Adrenal gland (tissue), 5 donors: ENCODE measurements around the gene CREG1.

Experiments
- CTCF ChIP-seq, 6 experiments: fragments of 450-650 bp in 4 of 6; fragments of 200-600 bp in 2 of 6; sonication (generic) in 1 of 6; IDR thresholded peaks; 1 replicate in 5 of 6; 2 replicates in 1 of 6; pipeline versions ENCODE4 v1.5.1 to v1.8.0; 2016 to 2021; ENCODE audit warnings: antibody characterized with exemption in 6 of 6, mild to moderate bottlenecking in 2 of 6, moderate library complexity in 1 of 6
- POLR2A ChIP-seq, 2 donors: fragments of 450-650 bp; IDR thresholded peaks; one replicate each; pipeline ENCODE4 v1.6.1; 2017; ENCODE audit warnings: antibody characterized with exemption in 2 of 2, mild to moderate bottlenecking in 2 of 2, moderate library complexity in 1 of 2
- donor health status: DM: no; HTN: no; CAD: no.

DNA sequence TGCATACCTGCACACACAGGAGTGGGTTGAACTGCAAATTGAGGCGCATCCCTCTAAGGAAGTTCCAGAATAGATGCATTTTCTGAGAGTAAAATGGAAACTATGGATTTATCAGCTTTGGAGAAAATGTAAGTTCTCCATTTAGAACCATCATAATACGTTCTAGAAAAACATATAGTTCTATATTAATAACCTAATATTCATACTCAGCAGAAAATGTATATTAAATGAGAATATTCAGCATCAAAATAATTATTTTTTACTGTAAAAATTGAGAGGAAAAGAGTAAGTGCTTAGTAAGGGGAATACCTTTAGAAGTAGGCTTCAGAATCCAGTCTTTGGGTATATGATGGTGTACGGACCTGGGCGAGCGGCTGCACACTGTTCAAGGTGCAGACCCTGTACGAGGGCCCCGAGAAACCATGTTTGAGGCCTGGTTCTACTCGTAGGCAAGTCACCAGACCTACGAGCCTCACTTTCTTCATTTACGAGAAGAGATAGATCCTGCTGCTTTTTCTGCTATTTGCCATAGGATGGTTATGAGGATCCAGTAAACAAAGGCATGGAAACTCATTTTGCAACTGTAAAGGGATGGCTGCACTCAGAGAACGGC is 42.1 kb downstream of the CREG1 start:
- no peak for TF ChIP-seq POLR2A (IDR thresholded peaks at IDR 0.05)
- TF ChIP-seq CTCF (IDR thresholded peaks at IDR 0.05): no peak
